ENCODE measurements around the gene ANKRD42.
"Not testable (repeated sequence)": the region's sequence is repeated elsewhere in the genome, so short reads cannot be mapped to it uniquely, and the experiment has no call there.

Gene ANKRD42

GRCh38 chr11:83249972-83250593, 56.6 kb downstream of the ANKRD42 start:
- peak; percentile 60 for DNase-seq

- DNase-seq: no peak
Measured at GRCh38 chr11:83252266-83252665, 58.8 kb downstream of the ANKRD42 start.

GRCh38 chr11:83252941-83253340, 59.4 kb downstream of the ANKRD42 start:
- DNase-seq: no peak

GRCh38 chr11:83255366-83255765, 61.9 kb downstream of the ANKRD42 start:
- no peak for DNase-seq

- DNase-seq: no peak
Measured at GRCh38 chr11:83256602-83257340, 63.3 kb downstream of the ANKRD42 start.

GRCh38 chr11:83257761-83258168, 64.3 kb downstream of the ANKRD42 start:
- no peak for DNase-seq

- DNase-seq: no peak
Measured at GRCh38 chr11:83259559-83259958, 66.0 kb downstream of the ANKRD42 start.

- no peak for DNase-seq
Measured at GRCh38 chr11:83265331-83265730, 71.8 kb downstream of the ANKRD42 start.

GRCh38 chr11:83269080-83269479, 75.6 kb downstream of the ANKRD42 start:
- DNase-seq: not testable (repeated sequence)

- not testable (repeated sequence) for DNase-seq
Measured at GRCh38 chr11:83271734-83272133, 78.2 kb downstream of the ANKRD42 start.

- DNase-seq: no peak
Measured at GRCh38 chr11:83272627-83273026, 79.1 kb downstream of the ANKRD42 start.

- no peak for DNase-seq
Measured at GRCh38 chr11:83275888-83276641, 82.6 kb downstream of the ANKRD42 start.

GRCh38 chr11:83278351-83278750, 84.8 kb downstream of the ANKRD42 start:
- no peak for DNase-seq

- DNase-seq: no peak
Measured at GRCh38 chr11:83280256-83280655, 86.7 kb downstream of the ANKRD42 start.

- DNase-seq: no peak
Measured at GRCh38 chr11:83282084-83282716, 88.7 kb downstream of the ANKRD42 start.

- DNase-seq: peak; percentile 52
Measured at GRCh38 chr11:83284501-83285150, 91.1 kb downstream of the ANKRD42 start.

- DNase-seq: no peak
Measured at GRCh38 chr11:83285151-83285770, 91.7 kb downstream of the ANKRD42 start.

GRCh38 chr11:83285771-83286528, 92.4 kb downstream of the ANKRD42 start, which contains the start of gene CCDC90B:
CCDC90B (minus strand) TSS chr11:83286367; CDS start chr11:83285972, 395 bp downstream.
- peak; percentile 99 for DNase-seq

- no peak for DNase-seq
Measured at GRCh38 chr11:83287631-83288030, 94.1 kb downstream of the ANKRD42 start.

- peak; percentile 90 for DNase-seq
Measured at GRCh38 chr11:83292709-83293456, 99.4 kb downstream of the ANKRD42 start.

GRCh38 chr11:83293457-83293774, 99.9 kb downstream of the ANKRD42 start:
- no peak for DNase-seq
